ENCODE data around the gene MAPK1IP1L. TPM values are rescaled to one million over a fixed set of nuclear protein-coding genes. Genes with fewer than 3 reads are reported as not detected.
"Not testable (repeated sequence)": the region's sequence is repeated elsewhere in the genome, so short reads cannot be mapped to it uniquely, and the experiment has no call there.

The MAPK1IP1L gene
- total RNA-seq = 10 to 100 TPM; 78.2 to 83.4 TPM

- Mint-ChIP-seq H3K4me1 (ENCODE audit: low read depth) (peaks cover 42% of the 10 kb centered on the region), H3K27ac (peak within 1 kb of the TSS; percentile 95), H3K27me3 (ENCODE audit: low read depth) (no peaks in the 10 kb centered on the region), H3K4me3 (peak within 1 kb of the TSS; percentile 86), H3K9me3 (no peaks in the 10 kb centered on the region), H3K36me3 (ENCODE audit: low read depth) (peaks cover 25% of the 10 kb centered on the region)
- intact Hi-C loops (cut with micrococcal nuclease) = loop anchor here (1.0 to 5.0 kb wide), 10 partner anchors 21 to 361 kb away; partner anchors contain the start of genes ATG14, DLGAP5, FBXO34 and GCH1
- DNase-seq = peak; percentile 90
- CTCF ChIA-PET = interaction anchor here (0.6 to 1.9 kb wide), 23 partner anchors 9 to 378 kb away, joined by 3 to 21 read pairs (median 4); partner anchors contain the start of genes SOCS4 and WDHD1
Observed at GRCh38 chr14:55051423-55052268, at the start of gene MAPK1IP1L. TSS of gene MAPK1IP1L (plus strand) at chr14:55051647. CDS start at chr14:55061684, 10,037 bp downstream.

- Mint-ChIP-seq H3K4me1 (ENCODE audit: low read depth) (no peaks in the 10 kb centered on the region), H3K27ac (no peak overlapping the region), H3K9me3 (no peaks in the 10 kb centered on the region), H3K4me3 (no peak overlapping the region), H3K27me3 (ENCODE audit: low read depth) (no peaks in the 10 kb centered on the region), H3K36me3 (ENCODE audit: low read depth) (peaks cover 44% of the 10 kb centered on the region)
- no peak for DNase-seq
- intact Hi-C loops (cut with micrococcal nuclease) = no loop called here
- CTCF ChIA-PET = interaction anchor here (0.5 to 0.6 kb wide), 2 partner anchors 79 to 199 kb away, joined by 3 to 6 read pairs; no protein-coding TSS in a partner anchor
Observed at GRCh38 chr14:55005071-55005470, 46.4 kb upstream of the MAPK1IP1L start.

GRCh38 chr14:55015006-55015405, 36.4 kb upstream of the MAPK1IP1L start:
- no peak overlapping the region for H3K27ac Mint-ChIP-seq
- peaks cover 43% of the 10 kb centered on the region for H3K36me3 Mint-ChIP-seq (ENCODE audit: low read depth)
- H3K4me3 Mint-ChIP-seq = no peak overlapping the region
- H3K4me1 Mint-ChIP-seq (ENCODE audit: low read depth) = peaks cover 3% of the 10 kb centered on the region
- CTCF ChIA-PET = interaction anchor here (0.7 to 1.2 kb wide), 2 partner anchors 124 to 145 kb away, joined by 4 to 5 read pairs; no protein-coding TSS in a partner anchor
- no peaks in the 10 kb centered on the region for H3K9me3 Mint-ChIP-seq
- H3K27me3 Mint-ChIP-seq (ENCODE audit: low read depth) = no peaks in the 10 kb centered on the region
- intact Hi-C loops (cut with micrococcal nuclease) = no loop called here
- DNase-seq = no peak

GRCh38 chr14:55019968-55020554, 31.4 kb upstream of the MAPK1IP1L start:
- Mint-ChIP-seq H3K27ac (no peak overlapping the region), H3K9me3 (no peaks in the 10 kb centered on the region), H3K4me3 (no peak overlapping the region), H3K36me3 (ENCODE audit: low read depth) (peaks cover 38% of the 10 kb centered on the region), H3K4me1 (ENCODE audit: low read depth) (peaks cover 23% of the 10 kb centered on the region), H3K27me3 (ENCODE audit: low read depth) (no peaks in the 10 kb centered on the region)
- no peak for DNase-seq
- intact Hi-C loops (cut with micrococcal nuclease) = no loop called here
- CTCF ChIA-PET = no interaction called here

GRCh38 chr14:55024365-55024764, 27.1 kb upstream of the MAPK1IP1L start:
- H3K4me1 Mint-ChIP-seq (ENCODE audit: low read depth) = peaks cover 47% of the 10 kb centered on the region
- H3K4me3 Mint-ChIP-seq; DNase-seq; H3K27ac Mint-ChIP-seq; intact Hi-C loops (cut with micrococcal nuclease); H3K27me3 Mint-ChIP-seq (ENCODE audit: low read depth); H3K9me3 Mint-ChIP-seq: not testable (repeated sequence)
- H3K36me3 Mint-ChIP-seq (ENCODE audit: low read depth) = peaks cover 34% of the 10 kb centered on the region
- CTCF ChIA-PET = interaction anchor here (0.5 to 2.2 kb wide), 3 partner anchors 10 to 362 kb away, joined by 3 to 7 read pairs (median 5); partner anchors contain the start of gene MAPK1IP1L

- intact Hi-C loops (cut with micrococcal nuclease) = loop anchor here (2.0 to 5.0 kb wide), 5 partner anchors 73 to 629 kb away; partner anchors contain the start of genes CDKN3, GCH1, GMFB and KTN1
- Mint-ChIP-seq H3K9me3 (no peaks in the 10 kb centered on the region), H3K36me3 (ENCODE audit: low read depth) (peaks cover 28% of the 10 kb centered on the region), H3K4me3 (peak overlapping the region; percentile 96), H3K27ac (peak overlapping the region; percentile 92), H3K27me3 (ENCODE audit: low read depth) (no peaks in the 10 kb centered on the region), H3K4me1 (ENCODE audit: low read depth) (peaks cover 51% of the 10 kb centered on the region)
- CTCF ChIA-PET = interaction anchor here (1.1 to 1.7 kb wide), 2 partner anchors 12 to 25 kb away, joined by 4 to 16 read pairs; partner anchors contain the start of gene MAPK1IP1L
- no peak for DNase-seq
Observed at GRCh38 chr14:55025948-55026347, 25.5 kb upstream of the MAPK1IP1L start.

- H3K4me1 Mint-ChIP-seq (ENCODE audit: low read depth) = peaks cover 51% of the 10 kb centered on the region
- no peaks in the 10 kb centered on the region for H3K9me3 Mint-ChIP-seq
- H3K27me3 Mint-ChIP-seq (ENCODE audit: low read depth) = no peaks in the 10 kb centered on the region
- H3K4me3 Mint-ChIP-seq = peak overlapping the region; percentile 96
- CTCF ChIA-PET = interaction anchor here (0.6 to 1.7 kb wide), 5 partner anchors 10 to 252 kb away, joined by 3 to 16 read pairs (median 4); partner anchors contain the start of gene MAPK1IP1L
- H3K27ac Mint-ChIP-seq = peak overlapping the region; percentile 92
- peaks cover 28% of the 10 kb centered on the region for H3K36me3 Mint-ChIP-seq (ENCODE audit: low read depth)
- DNase-seq = no peak
- intact Hi-C loops (cut with micrococcal nuclease) = loop anchor here (2.0 to 5.0 kb wide), 5 partner anchors 72 to 630 kb away; partner anchors contain the start of genes CDKN3, GCH1, GMFB and KTN1
Observed at GRCh38 chr14:55026441-55026792, 25.0 kb upstream of the MAPK1IP1L start.

- intact Hi-C loops (cut with micrococcal nuclease) = loop anchor here (1.0 to 5.0 kb wide), 10 partner anchors 24 to 630 kb away; partner anchors contain the start of genes CDKN3, FBXO34, GCH1 and GMFB
- DNase-seq = peak; percentile 97
- H3K4me1 Mint-ChIP-seq (ENCODE audit: low read depth) = peaks cover 46% of the 10 kb centered on the region
- H3K36me3 Mint-ChIP-seq (ENCODE audit: low read depth) = peaks cover 25% of the 10 kb centered on the region
- no peaks in the 10 kb centered on the region for H3K9me3 Mint-ChIP-seq
- peak within 1 kb of the TSS; percentile 96 for H3K4me3 Mint-ChIP-seq
- CTCF ChIA-PET = interaction anchor here (0.6 to 1.7 kb wide), 6 partner anchors 10 to 253 kb away, joined by 3 to 16 read pairs (median 4); partner anchors contain the start of gene MAPK1IP1L
- peak within 1 kb of the TSS; percentile 92 for H3K27ac Mint-ChIP-seq
- no peaks in the 10 kb centered on the region for H3K27me3 Mint-ChIP-seq (ENCODE audit: low read depth)
Observed at GRCh38 chr14:55026793-55027561, 24.5 kb upstream of the MAPK1IP1L start, which contains the start of the genes SOCS4 and WDHD1. TSS of gene SOCS4 (plus strand) at chr14:55027236. CDS start at chr14:55043042, 15,806 bp downstream. TSS of gene WDHD1 (minus strand) at chr14:55027099. CDS start at chr14:55026787, 312 bp downstream.

GRCh38 chr14:55028066-55028465, 23.4 kb upstream of the MAPK1IP1L start:
- Mint-ChIP-seq H3K4me1 (ENCODE audit: low read depth) (peaks cover 44% of the 10 kb centered on the region), H3K36me3 (ENCODE audit: low read depth) (peaks cover 24% of the 10 kb centered on the region), H3K27me3 (ENCODE audit: low read depth) (no peaks in the 10 kb centered on the region), H3K27ac (peak overlapping the region; percentile 92), H3K9me3 (no peaks in the 10 kb centered on the region), H3K4me3 (peak overlapping the region; percentile 96)
- intact Hi-C loops (cut with micrococcal nuclease) = loop anchor here (5.0 kb wide), 1 partner anchor 541 kb away; the partner anchor contains the start of gene GMFB
- CTCF ChIA-PET = interaction anchor here (0.7 to 4.0 kb wide), 4 partner anchors 10 to 90 kb away, joined by 3 to 21 read pairs (median 4); partner anchors contain the start of gene MAPK1IP1L
- no peak for DNase-seq

GRCh38 chr14:55028476-55028875, 23.0 kb upstream of the MAPK1IP1L start:
- Mint-ChIP-seq H3K9me3 (no peaks in the 10 kb centered on the region), H3K4me3 (peak overlapping the region; percentile 96), H3K27ac (peak overlapping the region; percentile 92), H3K36me3 (ENCODE audit: low read depth) (peaks cover 23% of the 10 kb centered on the region), H3K4me1 (ENCODE audit: low read depth) (peaks cover 44% of the 10 kb centered on the region), H3K27me3 (ENCODE audit: low read depth) (no peaks in the 10 kb centered on the region)
- CTCF ChIA-PET = interaction anchor here (0.7 to 4.0 kb wide), 4 partner anchors 10 to 90 kb away, joined by 3 to 21 read pairs (median 4); partner anchors contain the start of gene MAPK1IP1L
- intact Hi-C loops (cut with micrococcal nuclease) = loop anchor here (5.0 kb wide), 1 partner anchor 541 kb away; the partner anchor contains the start of gene GMFB
- no peak for DNase-seq

GRCh38 chr14:55031190-55031589, 20.3 kb upstream of the MAPK1IP1L start:
- H3K36me3 Mint-ChIP-seq (ENCODE audit: low read depth) = peaks cover 21% of the 10 kb centered on the region
- no peak for DNase-seq
- no peaks in the 10 kb centered on the region for H3K9me3 Mint-ChIP-seq
- peaks cover 31% of the 10 kb centered on the region for H3K4me1 Mint-ChIP-seq (ENCODE audit: low read depth)
- intact Hi-C loops (cut with micrococcal nuclease) = no loop called here
- no peaks in the 10 kb centered on the region for H3K27me3 Mint-ChIP-seq (ENCODE audit: low read depth)
- CTCF ChIA-PET = interaction anchor here (1.1 to 4.0 kb wide), 2 partner anchors 17 to 20 kb away, joined by 5 to 21 read pairs; partner anchors contain the start of gene MAPK1IP1L
- H3K4me3 Mint-ChIP-seq = no peak overlapping the region
- H3K27ac Mint-ChIP-seq = no peak overlapping the region
